ENCODE data around the gene AMMECR1L. TPM values are rescaled to one million over a fixed set of nuclear protein-coding genes. Genes with fewer than 3 reads are reported as not detected.
"Not testable (repeated sequence)": the region's sequence is repeated elsewhere in the genome, so short reads cannot be mapped to it uniquely, and the experiment has no call there.

AMMECR1L gene
- total RNA-seq, 6 donors from 2014 or later, result 11.5 to 17.8 (median 14.3) TPM

DNA sequence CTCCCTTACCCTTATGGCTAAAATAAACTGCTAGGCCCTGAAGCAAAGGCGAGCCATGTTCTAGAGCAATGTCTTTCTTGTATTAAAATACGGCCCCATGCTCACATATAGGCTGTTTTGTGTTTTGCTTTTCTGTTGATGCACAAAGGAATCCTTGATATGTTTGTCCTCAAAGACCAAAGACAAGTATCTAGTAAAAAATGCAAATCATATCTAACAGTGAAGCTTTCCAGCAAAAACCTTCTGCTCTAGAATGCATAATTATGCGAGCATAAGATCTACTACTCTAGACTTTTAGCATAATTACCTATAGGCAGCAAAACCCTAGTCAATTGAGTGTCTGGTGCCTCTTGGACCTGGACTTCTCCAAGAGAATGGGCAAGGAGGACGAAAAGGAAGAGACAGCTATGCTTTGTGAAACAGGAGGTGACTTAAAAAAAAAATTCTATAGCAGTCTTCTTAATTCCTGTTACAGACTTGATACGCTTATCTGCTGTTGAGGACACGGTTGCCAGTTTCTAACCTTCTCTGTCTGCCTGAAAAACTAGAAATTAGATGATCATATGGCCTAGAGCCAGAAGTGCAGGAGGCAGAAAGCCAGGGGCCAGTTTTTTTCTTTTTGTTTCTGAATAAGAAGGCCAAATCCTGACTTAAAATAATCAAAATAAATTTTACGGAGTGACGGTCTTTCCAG lies 1.5 kb upstream of the AMMECR1L start:
- peaks cover 0 to 12% (median 3%) of the 10 kb centered on the region in 4 donors for H3K36me3 ChIP-seq
- no peak for DNase-seq
- no peak for TF ChIP-seq POLR2AphosphoS5 (IDR thresholded peaks at IDR 0.05)
- TF ChIP-seq EP300 (IDR thresholded peaks at IDR 0.05), result no peak
- TF ChIP-seq, protein P1, sequence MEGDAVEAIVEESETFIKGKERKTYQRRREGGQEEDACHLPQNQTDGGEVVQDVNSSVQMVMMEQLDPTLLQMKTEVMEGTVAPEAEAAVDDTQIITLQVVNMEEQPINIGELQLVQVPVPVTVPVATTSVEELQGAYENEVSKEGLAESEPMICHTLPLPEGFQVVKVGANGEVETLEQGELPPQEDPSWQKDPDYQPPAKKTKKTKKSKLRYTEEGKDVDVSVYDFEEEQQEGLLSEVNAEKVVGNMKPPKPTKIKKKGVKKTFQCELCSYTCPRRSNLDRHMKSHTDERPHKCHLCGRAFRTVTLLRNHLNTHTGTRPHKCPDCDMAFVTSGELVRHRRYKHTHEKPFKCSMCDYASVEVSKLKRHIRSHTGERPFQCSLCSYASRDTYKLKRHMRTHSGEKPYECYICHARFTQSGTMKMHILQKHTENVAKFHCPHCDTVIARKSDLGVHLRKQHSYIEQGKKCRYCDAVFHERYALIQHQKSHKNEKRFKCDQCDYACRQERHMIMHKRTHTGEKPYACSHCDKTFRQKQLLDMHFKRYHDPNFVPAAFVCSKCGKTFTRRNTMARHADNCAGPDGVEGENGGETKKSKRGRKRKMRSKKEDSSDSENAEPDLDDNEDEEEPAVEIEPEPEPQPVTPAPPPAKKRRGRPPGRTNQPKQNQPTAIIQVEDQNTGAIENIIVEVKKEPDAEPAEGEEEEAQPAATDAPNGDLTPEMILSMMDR (IDR thresholded peaks at IDR 0.05), result no peak
- no peak for TF ChIP-seq POLR2A (IDR thresholded peaks at IDR 0.05)
- H3K27me3 ChIP-seq, result no peaks in the 10 kb centered on the region
- H3K9me3 ChIP-seq, result no peaks in the 10 kb centered on the region
- peak overlapping the region in 2 of 4 donors; percentile 60 to 74 for H3K4me3 ChIP-seq
- ATAC-seq (ENCODE audit: low FRiP score in 2 of 2), result no peak
- peaks cover 21 to 32% (median 25%) of the 10 kb centered on the region in 4 donors for H3K4me1 ChIP-seq
- 40 to 45% methylated on average over 8 of the region's 8 CpGs for WGBS, 2 donors
- peak overlapping the region in 3 of 4 donors; percentile 38 to 94 (median 94) for H3K27ac ChIP-seq

DNA sequence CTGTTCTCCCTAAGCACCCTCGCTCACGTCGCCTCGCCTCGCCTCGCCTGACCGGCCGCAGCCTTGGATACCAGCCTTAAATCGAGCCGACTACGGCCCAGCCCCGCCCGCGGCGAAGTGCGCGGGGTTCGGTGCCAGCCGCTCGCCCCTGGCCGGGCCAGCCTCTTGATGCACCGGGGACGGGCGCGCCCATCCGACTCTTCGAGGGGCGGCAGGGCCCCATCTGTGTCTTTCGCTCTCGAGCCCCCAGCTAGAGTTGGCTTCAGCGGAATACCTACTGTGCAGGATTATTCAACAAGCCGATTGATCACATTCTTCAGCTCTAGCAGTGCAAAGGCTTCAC lies 808 bp upstream of the AMMECR1L start:
- H3K4me1 ChIP-seq, result peaks cover 21 to 35% (median 26%) of the 10 kb centered on the region in 4 donors
- not testable (repeated sequence) for H3K27me3 ChIP-seq, DNase-seq, H3K9me3 ChIP-seq
- peak overlapping the region; percentile 91 to 95 (median 94) for H3K27ac ChIP-seq
- WGBS, 2 donors, result no CpG with 5 or more reads among the region's 32 CpGs
- ATAC-seq (ENCODE audit: low FRiP score in 2 of 2), result peak; percentile 64 to 65
- H3K36me3 ChIP-seq, result peaks cover 0 to 17% (median 3%) of the 10 kb centered on the region in 4 donors
- TF ChIP-seq POLR2AphosphoS5 (IDR thresholded peaks at IDR 0.05), result peak in 1 of 2 donors; percentile 2
- H3K4me3 ChIP-seq, result peak overlapping the region; percentile 37 to 74 (median 62)

DNA sequence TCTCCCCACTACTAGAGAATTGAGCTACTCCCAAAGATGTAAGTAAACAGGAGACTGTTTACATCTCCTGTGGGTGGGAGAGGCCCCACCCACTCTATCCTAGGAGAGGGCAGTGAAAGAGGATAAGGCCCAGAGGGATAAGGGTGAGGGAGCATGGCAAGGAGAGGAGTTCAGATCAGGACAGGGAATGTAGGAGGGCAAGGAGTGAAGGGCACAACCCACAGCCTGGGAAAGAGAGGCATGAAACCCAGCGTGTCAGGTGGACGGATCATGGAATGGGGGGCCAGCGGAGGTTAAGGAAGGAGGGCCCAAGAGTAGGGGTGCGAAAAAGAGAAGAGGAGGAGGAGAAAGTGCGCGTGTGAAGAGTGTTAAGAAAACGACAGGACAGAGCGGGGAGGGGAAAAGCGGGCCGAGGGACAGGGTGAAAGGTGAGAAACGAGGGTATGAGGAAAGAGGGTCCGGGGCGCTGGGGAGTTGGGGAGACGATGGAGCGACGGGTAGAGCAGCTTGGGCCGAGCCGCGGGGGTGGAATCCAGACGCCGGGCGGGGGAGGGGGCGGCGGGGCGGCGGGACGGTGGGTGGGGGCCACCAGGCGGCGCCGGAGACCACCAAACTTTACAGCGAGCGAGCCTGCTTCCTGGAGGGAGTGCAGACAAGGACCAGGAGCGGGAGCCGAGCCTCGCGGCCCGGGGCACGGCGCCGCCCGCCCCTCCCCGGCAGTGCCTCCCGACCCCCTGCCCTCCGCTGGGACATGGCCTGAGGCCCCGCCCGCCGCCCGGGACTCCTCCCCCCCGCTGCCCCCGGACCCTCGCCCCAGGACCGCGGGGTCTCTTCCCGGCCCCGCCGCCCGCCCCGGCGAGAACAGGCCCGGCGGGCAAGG lies 655 bp downstream of the AMMECR1L start:
- peak; percentile 33 to 90 for DNase-seq
- H3K4me1 ChIP-seq, result peaks cover 21 to 44% (median 29%) of the 10 kb centered on the region in 4 donors
- H3K27ac ChIP-seq, result peak overlapping the region; percentile 91 to 95 (median 94)
- TF ChIP-seq, protein P1 (IDR thresholded peaks at IDR 0.05), result peak in 1 of 6 experiments; percentile 4
- not testable (repeated sequence) for H3K27me3 ChIP-seq, H3K9me3 ChIP-seq
- peaks cover 3 to 23% (median 6%) of the 10 kb centered on the region in 4 donors for H3K36me3 ChIP-seq
- H3K4me3 ChIP-seq, result peak overlapping the region; percentile 58 to 74 (median 62)
- ATAC-seq (ENCODE audit: low FRiP score in 2 of 2), result peak in 1 of 2 donors; percentile 60
- 1% methylated on average over 10 to 23 of the region's 61 CpGs for WGBS, 2 donors

DNA sequence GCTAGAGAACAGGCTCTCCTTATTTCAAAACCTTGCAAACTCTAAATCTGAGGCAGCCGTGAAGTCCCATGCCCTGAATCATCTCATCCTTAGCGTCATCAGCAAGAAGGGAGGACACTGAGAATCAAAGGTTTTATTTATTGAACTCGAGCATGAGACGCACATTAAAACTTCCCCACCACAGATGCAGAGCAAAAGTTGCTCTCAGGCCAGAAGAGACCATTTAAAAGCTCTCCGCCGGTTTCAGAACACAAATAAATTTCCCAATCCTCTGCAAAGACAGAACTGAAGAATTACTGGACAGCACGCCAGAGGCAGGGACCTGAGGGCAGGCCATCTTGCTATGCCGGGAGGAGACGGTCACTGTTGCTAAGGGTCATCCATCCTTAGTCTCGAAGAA lies 1.3 kb downstream of the AMMECR1L start:
- Histone ChIP-seq H3K36me3 (peaks cover 3 to 29% (median 8%) of the 10 kb centered on the region in 4 donors), H3K4me1 (peaks cover 21 to 46% (median 29%) of the 10 kb centered on the region in 4 donors), H3K27ac (peak overlapping the region; percentile 91 to 95 (median 94)), H3K4me3 (peak overlapping the region; percentile 58 to 74 (median 62)), H3K9me3 (no peaks in the 10 kb centered on the region), H3K27me3 (no peaks in the 10 kb centered on the region)
- DNase-seq (no peak), ATAC-seq (ENCODE audit: low FRiP score in 2 of 2) (no peak)
- WGBS, 2 donors, result 22 to 28% methylated on average over 10 of the region's 10 CpGs
- TF ChIP-seq POLR2AphosphoS5 (IDR thresholded peaks at IDR 0.05) (no peak), EP300 (IDR thresholded peaks at IDR 0.05) (no peak), POLR2A (IDR thresholded peaks at IDR 0.05) (no peak)
- TF ChIP-seq, protein P1 (IDR thresholded peaks at IDR 0.05), result no peak

DNA sequence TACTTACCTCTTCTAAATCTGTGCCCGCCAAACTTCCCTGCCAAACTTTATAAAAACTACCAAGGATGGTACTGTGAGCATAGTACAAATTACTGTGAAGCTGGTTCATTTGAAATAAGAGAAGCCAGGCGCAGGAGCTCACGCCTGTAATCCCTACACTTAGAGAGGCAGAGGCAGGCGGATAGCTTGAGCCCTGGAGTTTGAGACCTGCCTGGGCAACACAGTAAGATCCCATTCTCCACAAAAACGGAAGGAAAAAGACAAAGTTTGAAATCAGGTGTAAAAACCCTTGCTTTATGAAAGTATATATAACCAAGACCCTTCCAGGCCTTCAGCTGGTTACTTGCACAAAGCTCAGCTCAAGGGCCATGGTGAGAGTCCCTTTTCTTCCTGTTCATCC lies 5.9 kb downstream of the AMMECR1L start:
- Histone ChIP-seq H3K4me3 (no peak overlapping the region), H3K9me3 (no peaks in the 10 kb centered on the region), H3K27me3 (no peaks in the 10 kb centered on the region), H3K27ac (no peak overlapping the region), H3K4me1 (peaks cover 9 to 36% (median 18%) of the 10 kb centered on the region in 4 donors), H3K36me3 (peaks cover 3 to 32% (median 8%) of the 10 kb centered on the region in 4 donors)
- no peak for DNase-seq
- ATAC-seq (ENCODE audit: low FRiP score in 2 of 2), result no peak
- no peak for TF ChIP-seq POLR2A (IDR thresholded peaks at IDR 0.05)
- no peak for TF ChIP-seq EP300 (IDR thresholded peaks at IDR 0.05)
- TF ChIP-seq, protein P1 (IDR thresholded peaks at IDR 0.05), result no peak
- no peak for TF ChIP-seq POLR2AphosphoS5 (IDR thresholded peaks at IDR 0.05)
- whole genome bisulfite sequencing, 2 donors, result 94 to 99% methylated on average over 5 of the region's 5 CpGs

Data from upper lobe of left lung (tissue), 6 donors.